ENCODE results near the gene DYNLT2. TPM values are rescaled to one million over a fixed set of nuclear protein-coding genes. Genes with fewer than 3 reads are reported as not detected.

Gene DYNLT2
- total RNA-seq, 1 donor from 2014 or later, result 2.8 TPM

DNA sequence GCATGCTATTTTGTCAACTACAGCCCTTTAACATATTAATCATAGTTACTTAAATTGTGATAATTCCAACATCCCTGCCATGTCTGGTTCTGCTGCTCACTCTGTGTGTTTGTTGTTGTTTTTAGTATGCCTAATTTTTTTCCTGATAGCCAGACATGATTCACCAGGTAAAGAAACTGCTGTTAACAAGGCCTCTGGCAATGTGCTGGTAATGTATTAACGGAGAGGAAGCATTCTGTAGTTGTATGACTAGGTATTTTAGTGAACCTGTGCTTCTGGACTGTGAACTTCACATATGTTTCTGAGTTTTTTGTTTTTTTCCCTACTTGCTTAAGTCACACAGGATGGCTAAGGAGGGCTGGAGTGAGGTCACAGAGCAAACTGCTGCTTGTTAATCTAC, 4.8 kb downstream of the DYNLT2 start:
- H3K4me3 Mint-ChIP-seq, result peak overlapping the region; percentile 33
- TF ChIP-seq CTCF (conservative IDR thresholded peaks at IDR 0.05), result no peak
- H3K9me3 Mint-ChIP-seq, result no peaks in the 10 kb centered on the region
- H3K4me1 Mint-ChIP-seq, result peaks cover 20% of the 10 kb centered on the region
- H3K27me3 Mint-ChIP-seq (ENCODE audit: low read depth), result no peaks in the 10 kb centered on the region
- DNase-seq (ENCODE audit: low read depth, low spot score), result no peak
- H3K27ac Mint-ChIP-seq (ENCODE audit: unreplicated experiment), result no peak overlapping the region
- peaks cover 10% of the 10 kb centered on the region for H3K36me3 Mint-ChIP-seq (ENCODE audit: low read depth)

GRCh38 chr6:169745405-169745804, 6.0 kb downstream of the DYNLT2 start:
- Mint-ChIP-seq H3K36me3 (ENCODE audit: low read depth) (peaks cover 10% of the 10 kb centered on the region), H3K27me3 (ENCODE audit: low read depth) (no peaks in the 10 kb centered on the region), H3K27ac (ENCODE audit: unreplicated experiment) (no peak overlapping the region), H3K4me3 (no peak overlapping the region), H3K4me1 (peaks cover 11% of the 10 kb centered on the region), H3K9me3 (no peaks in the 10 kb centered on the region)
- no peak for TF ChIP-seq CTCF (conservative IDR thresholded peaks at IDR 0.05)
- no peak for DNase-seq (ENCODE audit: low read depth, low spot score)

DNA sequence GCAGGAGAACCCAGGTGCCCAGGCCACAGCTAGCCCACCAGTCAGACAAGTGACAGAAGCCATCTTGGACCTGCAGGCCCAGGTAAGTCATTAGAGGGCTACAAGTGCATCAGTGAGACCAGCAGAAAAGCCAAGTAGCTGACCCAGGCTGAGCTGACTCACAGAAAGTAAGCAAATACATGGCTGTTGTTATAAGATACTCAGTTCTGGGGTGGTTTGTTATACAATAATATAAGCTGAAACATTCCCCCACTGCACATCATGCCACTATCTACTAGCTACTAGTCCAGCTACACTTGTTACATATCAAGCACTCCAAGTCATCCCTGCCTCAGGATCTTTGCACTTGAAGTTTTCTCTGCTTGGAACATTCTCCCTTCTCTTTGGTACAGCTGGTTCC, 10.0 kb downstream of the DYNLT2 start:
- H3K9me3 Mint-ChIP-seq, result no peaks in the 10 kb centered on the region
- no peak for TF ChIP-seq CTCF (conservative IDR thresholded peaks at IDR 0.05)
- no peaks in the 10 kb centered on the region for H3K27me3 Mint-ChIP-seq (ENCODE audit: low read depth)
- no peak overlapping the region for H3K4me3 Mint-ChIP-seq
- DNase-seq (ENCODE audit: low read depth, low spot score), result no peak
- H3K4me1 Mint-ChIP-seq, result no peaks in the 10 kb centered on the region
- H3K27ac Mint-ChIP-seq (ENCODE audit: unreplicated experiment), result no peak overlapping the region
- peaks cover 2% of the 10 kb centered on the region for H3K36me3 Mint-ChIP-seq (ENCODE audit: low read depth)

- DNase-seq (ENCODE audit: low read depth, low spot score), result no peak
- Mint-ChIP-seq H3K27ac (ENCODE audit: unreplicated experiment) (no peak overlapping the region), H3K27me3 (ENCODE audit: low read depth) (no peaks in the 10 kb centered on the region), H3K4me1 (no peaks in the 10 kb centered on the region), H3K36me3 (ENCODE audit: low read depth) (peaks cover 2% of the 10 kb centered on the region), H3K9me3 (no peaks in the 10 kb centered on the region), H3K4me3 (no peak overlapping the region)
- TF ChIP-seq CTCF (conservative IDR thresholded peaks at IDR 0.05), result no peak
These were observed 12.3 kb downstream of the DYNLT2 start for GRCh38 chr6:169738976-169739529.

- H3K4me3 Mint-ChIP-seq, result no peak overlapping the region
- H3K36me3 Mint-ChIP-seq (ENCODE audit: low read depth), result peaks cover 2% of the 10 kb centered on the region
- DNase-seq (ENCODE audit: low read depth, low spot score), result no peak
- no peak for TF ChIP-seq CTCF (conservative IDR thresholded peaks at IDR 0.05)
- H3K4me1 Mint-ChIP-seq, result no peaks in the 10 kb centered on the region
- H3K9me3 Mint-ChIP-seq, result no peaks in the 10 kb centered on the region
- no peaks in the 10 kb centered on the region for H3K27me3 Mint-ChIP-seq (ENCODE audit: low read depth)
- no peak overlapping the region for H3K27ac Mint-ChIP-seq (ENCODE audit: unreplicated experiment)
These were observed 13.0 kb downstream of the DYNLT2 start for GRCh38 chr6:169738204-169738975.
